ENCODE results near the gene MSRB1.
"Not testable (repeated sequence)": the region's sequence is repeated elsewhere in the genome, so short reads cannot be mapped to it uniquely, and the experiment has no call there.

MSRB1 gene

DNA sequence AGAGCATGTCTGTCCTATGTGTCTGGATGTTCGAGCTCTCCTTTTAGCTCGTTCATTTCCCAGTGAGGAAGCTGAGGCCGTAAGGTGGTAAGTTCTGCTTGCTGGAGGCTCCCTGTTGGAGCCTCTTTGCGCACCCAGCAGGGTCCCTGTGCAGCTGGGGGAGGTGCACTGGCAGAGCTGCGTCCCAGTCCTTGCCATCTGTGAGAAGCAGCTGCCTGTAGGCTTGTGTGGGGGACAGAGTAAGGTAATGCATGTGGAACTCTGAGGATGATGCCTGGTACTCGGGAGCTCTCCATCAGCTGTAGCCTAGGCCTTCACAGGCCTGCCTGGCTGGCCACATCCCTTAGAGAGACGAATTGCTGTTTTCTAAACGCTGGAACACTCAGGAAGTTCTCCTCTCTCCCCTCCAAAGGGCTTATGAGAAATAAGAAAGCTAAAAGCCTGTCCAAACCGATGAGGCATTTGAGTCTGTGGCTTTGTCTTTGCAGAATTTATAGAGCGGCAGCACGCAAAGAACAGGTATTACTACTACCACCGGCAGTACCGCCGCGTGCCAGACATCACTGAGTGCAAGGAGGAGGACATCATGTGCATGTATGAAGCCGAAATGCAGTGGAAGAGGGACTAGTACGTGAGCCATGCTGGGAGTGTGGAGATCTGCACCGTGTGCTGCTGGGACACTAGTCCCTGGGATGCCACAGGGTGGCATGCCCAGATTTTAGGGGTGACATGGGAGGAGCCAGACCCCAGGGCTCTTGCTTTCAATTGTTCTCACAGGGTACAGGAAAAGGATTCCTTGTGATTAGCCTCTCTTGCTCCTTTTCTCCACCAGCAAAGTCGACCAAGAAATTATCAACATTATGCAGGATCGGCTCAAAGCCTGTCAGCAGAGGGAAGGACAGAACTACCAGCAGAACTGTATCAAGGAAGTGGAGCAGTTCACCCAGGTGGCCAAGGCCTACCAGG, 17.9 kb upstream of the MSRB1 start:
- DNase-seq, result peak; percentile 48

GRCh38 chr16:1959269-1960039, 16.5 kb upstream of the MSRB1 start, which contains the start of gene NDUFB10:
Gene NDUFB10 (plus strand): TSS chr16:1959538. CDS start chr16:1959625, 87 bp downstream.
- DNase-seq, result peak; percentile 86

- DNase-seq, result no peak
Observed at GRCh38 chr16:1958715-1959268, 15.8 kb upstream of the MSRB1 start.

DNA sequence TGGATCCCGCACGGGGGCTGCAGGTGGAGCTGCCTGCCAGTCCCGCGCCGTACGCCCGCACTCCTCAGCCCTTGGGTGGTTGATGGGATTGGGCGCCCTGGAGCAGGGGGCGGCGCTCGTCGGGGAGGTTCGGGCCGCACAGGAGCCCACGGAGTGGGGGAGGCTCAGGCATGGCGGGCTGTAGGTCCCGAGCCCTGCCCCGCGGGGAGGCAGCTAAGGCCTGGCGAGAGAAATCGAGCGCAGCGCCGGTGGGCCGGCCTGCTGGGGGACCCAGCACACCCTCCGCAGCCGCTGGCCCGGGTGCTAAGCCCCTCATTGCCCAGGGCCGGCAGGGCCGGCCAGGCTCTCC, 15.1 kb upstream of the MSRB1 start:
- DNase-seq, result not testable (repeated sequence)

- not testable (repeated sequence) for DNase-seq
Observed at GRCh38 chr16:1957434-1958142, 14.6 kb upstream of the MSRB1 start.

- no peak for DNase-seq
Observed at GRCh38 chr16:1953734-1954133, 10.7 kb upstream of the MSRB1 start.

DNA sequence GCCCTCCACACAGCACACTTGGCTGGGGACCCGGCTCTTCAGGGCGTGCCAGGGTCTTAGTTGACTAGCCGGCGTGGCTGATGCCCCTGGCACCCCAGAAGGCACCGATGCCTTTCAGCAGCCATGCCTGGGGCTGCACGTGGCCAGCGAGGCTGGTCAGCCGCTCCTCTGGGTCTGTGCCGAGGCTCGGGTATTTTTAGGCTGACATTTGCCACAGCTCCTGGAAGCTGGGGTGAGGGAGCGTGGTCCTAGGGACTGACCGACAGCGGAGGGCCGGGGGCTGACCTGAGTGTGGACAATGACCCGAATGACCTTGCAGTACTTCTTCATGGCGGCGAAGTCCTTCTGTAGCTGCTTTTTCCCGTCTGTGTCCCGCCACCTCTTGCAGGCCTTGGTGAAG, 7.6 kb upstream of the MSRB1 start:
- no peak for DNase-seq

GRCh38 chr16:1950047-1950446, 7.0 kb upstream of the MSRB1 start:
- no peak for DNase-seq

DNA sequence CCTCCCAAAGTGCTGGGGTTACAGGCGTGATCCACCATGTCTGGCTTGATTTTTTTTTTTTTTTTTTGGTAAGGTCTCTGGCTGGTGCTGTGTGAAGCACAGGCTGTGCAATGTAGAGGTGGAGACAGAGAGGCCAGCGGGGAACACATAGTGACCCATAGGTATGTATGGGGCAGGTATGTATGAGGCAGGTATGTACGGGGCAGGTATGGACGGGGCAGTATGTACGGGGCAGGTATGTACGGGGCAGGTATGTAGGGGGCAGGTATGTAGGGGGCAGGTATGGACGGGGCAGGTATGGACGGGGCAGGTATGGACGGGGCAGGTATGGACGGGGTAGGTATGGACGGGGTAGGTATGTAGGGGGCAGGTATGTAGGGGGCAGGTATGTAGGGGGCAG, 6.5 kb upstream of the MSRB1 start:
- no peak for DNase-seq

- DNase-seq, result no peak
Observed at GRCh38 chr16:1947369-1947670, 4.3 kb upstream of the MSRB1 start.

DNA sequence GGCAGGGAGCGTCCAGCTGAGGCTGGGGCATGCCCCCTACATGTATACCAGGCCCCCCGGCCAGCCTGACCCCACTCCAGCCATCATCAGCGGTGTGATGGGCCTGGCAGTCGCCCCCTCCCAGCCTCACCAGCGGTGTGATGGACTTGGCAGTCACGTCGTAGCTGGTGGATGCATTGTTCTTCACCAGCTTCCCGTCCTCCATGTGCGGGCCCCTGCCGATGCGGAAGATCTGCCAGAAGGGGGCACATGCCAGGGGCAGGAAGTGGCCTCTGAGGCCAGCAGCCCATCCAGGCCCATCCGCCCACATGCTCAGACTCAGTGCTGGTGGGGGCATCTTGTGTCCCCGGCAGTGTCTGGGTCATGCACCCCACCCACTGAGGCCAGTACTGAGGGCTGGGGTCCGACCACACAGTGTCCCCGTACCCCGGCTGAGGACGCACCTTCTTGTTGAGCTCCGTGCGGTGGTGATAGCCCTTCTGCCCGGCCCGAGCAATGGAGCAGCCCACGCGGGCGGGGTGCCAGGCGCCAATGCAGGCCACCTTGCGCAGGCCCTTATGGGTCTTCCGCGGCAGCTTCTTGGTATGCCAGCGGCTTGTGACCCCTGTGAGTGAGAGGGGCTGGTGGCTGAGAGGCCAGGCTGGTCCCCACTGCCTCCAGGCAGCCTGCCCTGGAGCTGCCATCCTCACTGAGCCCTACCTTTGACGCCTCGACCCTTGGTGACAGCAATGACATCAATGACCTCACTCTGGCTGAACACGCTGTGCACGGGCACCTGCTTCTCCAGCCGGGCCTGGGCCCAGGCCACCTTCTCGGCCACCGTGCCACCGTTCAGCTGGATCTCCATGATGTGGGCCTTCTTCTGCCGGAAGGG, 3.7 kb upstream of the MSRB1 start:
- DNase-seq, result no peak

DNA sequence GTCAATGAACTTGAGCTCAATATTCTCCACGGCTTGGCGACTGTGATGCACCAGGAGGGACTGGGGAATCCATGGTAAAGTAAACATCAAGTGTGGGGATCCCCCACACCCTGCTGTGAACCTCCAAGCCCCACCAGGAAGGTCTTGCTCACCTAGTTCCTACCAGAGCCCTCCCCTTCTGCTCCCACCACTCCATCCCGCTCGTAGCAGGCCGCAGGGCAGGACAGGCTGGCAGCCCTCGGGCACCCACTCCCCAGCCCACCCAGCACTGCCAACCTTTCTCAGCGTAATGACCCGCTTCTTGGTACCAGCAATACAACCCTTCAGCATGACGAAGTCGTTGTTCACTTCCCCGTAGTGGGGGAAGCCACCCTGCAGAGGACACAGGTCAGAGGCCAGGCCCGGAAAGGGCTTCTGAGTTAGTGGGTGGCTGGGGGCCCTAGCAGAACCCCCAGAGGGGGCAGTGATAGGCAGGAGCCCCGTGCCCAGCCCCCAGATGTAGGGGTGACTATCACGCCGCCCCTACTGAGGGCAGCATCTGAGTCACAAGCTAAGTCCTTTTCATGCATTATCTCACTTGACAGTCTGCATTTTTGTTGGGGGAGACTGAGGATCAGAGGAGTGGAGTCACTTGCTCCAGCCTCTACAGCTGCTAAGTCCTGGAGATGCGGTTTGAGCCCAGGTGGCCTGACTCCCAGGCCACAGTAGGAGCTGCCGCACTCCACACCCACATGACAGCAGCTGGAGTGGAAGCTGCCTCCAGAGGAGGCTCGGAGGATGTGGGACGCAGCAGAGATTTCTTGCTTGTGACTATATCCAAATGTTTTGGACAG, 2.8 kb upstream of the MSRB1 start:
- no peak for DNase-seq

- no peak for DNase-seq
Observed at GRCh38 chr16:1944612-1945199, 1.7 kb upstream of the MSRB1 start.

DNA sequence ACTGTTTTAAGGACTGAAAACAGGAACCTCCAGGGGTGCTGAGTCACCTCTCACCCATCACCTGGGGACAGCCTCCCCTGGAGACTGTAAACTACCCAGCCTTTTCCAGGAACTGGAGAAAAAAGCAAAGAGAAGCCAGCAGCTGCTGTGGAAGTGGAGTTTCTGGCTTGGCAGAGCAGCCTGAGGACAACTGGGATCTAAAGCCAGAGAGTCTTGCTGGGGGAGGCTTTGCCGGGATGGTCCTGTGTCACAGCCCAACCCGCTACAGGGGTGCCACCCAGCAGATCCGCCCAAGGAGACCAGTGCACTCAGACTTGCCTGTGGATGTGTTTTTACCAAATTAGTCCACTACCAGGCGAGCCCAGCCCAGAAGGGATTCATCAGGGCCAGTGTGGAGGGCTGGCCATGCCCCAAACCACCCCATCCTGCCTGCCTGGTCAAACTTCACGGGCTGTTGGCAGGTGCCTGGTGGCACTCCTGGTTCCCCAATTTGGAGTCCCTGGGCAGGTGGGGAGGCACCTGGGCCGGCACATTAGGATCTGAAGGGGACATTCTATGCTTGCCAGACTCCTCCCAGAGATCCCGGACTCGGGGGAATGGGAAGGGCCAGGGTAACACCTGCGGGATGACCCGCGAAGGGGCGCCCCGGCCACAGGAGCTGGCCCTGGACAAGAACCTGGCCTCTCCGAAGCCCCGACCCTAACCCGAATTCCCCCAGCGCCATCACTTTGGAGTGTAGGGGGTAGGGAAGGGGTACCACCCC, 771 bp downstream of the MSRB1 start:
- no peak for DNase-seq

DNA sequence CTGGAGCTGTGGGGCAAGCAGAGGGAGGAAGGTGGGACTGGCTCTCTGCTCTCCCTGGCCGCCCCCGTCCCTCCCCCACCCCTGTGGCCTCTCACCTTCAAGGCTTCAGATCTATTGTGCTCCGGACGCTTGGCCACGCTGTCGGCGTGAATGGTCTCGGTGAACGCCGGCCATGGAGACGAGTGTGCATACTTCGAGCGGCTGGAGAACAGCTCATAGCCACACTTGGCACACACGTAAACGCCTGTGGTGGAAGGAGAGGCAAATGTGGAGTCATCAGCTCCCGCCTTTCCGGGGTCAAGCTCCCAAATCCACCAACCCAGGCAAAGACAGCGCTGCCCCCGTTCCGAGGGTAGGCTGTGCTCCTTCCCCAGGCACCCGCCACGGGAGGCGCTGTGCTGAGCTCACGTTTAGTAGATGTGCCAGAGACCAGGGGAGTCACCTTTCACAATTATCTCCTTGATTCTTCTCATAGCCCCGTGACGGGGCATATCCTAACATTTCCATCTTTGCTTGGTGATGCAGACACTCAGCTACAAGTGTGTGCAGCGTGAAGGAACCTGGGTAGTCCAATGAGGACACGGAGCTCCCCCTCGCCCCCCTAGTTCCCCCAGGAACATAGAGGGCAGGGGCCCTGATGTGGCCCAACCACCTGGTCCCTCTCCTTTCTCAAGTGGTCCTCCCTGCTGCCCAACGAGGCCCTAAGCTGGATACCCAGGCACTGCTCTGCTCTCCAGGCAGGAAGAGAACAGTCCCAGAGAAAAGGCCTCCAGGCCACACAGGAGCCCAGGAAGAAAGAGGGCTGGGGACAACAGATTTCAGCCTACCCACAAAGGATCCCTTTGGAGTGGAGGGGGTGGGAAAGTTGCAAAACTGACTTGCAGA, 1.6 kb downstream of the MSRB1 start:
- DNase-seq, result peak; percentile 34

DNA sequence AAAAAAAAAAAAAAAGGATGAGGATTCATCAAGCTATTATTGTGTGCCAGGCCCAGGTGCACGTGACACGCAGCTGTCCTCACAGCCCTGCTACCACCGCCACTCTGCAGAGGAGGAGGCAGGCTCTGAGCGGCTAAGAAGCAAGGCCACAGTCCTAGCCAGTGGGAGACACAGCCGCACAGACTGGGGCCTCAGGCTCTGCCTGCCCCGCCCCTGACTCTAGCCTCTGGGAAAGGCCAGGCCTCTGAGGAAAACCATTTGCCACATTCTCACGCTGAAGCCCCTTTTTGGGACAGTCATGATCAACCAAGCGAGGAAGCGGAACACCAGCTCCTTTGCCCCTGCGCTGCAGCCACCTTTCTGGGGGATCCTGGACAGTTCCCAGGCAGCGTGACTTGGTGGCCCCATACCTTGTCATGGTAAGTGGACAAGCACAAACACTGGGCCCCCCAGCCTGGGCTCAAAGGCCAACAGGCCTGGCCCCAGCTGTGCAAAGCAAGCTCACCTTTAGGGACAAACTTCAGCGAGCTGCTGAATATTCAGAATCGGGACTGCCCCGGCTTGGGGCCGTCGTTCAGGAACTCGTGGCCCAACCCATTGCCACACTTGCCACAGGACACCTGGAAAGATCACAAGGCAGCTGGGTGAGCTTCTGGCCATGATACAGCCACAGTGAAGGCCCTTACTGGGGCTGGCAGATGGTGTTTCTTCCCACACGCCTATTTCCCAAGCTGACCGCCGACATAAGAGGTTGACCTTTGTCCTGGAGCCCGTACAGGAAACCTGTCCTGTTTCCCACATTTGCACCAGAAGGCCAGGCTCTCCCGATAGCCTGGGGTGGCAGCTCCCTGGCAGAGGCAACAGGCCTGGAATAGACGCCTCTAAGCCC, 2.5 kb downstream of the MSRB1 start:
- no peak for DNase-seq

GRCh38 chr16:1939833-1940232, 3.2 kb downstream of the MSRB1 start:
- DNase-seq, result not testable (repeated sequence)

DNA sequence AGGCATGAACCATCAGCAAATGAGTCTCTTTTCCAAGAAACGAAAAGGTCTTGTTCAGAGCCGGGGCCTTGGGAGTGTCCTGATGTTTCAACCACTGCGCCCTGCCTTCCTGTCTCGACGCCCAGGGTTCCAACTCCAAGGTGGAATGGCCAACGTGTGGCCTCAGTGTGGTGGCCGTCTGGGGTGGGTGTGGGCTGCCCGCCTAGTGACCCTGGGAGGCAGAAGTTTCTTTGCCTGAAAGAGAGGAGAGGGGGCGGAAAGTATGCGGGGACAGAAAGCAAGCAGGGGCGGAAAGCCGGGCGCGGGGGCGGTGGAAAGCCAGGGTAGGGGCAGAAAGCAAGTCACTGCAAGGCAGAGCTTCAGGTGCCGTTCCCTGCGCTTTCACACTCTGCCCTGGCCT, 4.1 kb downstream of the MSRB1 start:
- DNase-seq, result no peak
